Panc1 (cell line): Measurements from ENCODE around the gene KCNE3. TPM values are rescaled to one million over a fixed set of nuclear protein-coding genes. Genes with fewer than 3 reads are reported as not detected.

Experiments
- ATAC-seq: fragments of 200-7000 bp; cut with Tn5 transposase; 2 replicates; pipeline ENCODE4 v1.9.1; 2020; ENCODE audit warnings: mild to moderate bottlenecking, moderate library complexity
- BruUV-seq: library from RNA; stranded (reverse); fragments of 400-500 nt; replicated peaks from 2 replicates; lab custom pipeline; 2021; lab: Mats Ljungman, UMichigan
- CTCF ChIA-PET: fragments of 300-600 bp; sonication (Branson Sonifier 250); formaldehyde crosslinking; loops from one replicate; lab custom pipeline; 2022; ENCODE audit warnings: antibody characterized with exemption; lab: Charles Lee
- POLR2A ChIA-PET: fragments of 300-600 bp; sonication (Branson Sonifier 250); formaldehyde crosslinking; loops from one replicate; lab custom pipeline; 2022; ENCODE audit warnings: antibody characterized with exemption; lab: Charles Lee
- DNase-seq: peaks from one replicate; pipeline ENCODE4 v3.0.0-alpha.2; 2010; ENCODE audit warnings: low read depth, low spot score
- H3K27ac ChIP-seq: 2 replicates; pipeline ENCODE4 v1.5.1; 2011; ENCODE audit warnings: mild to moderate bottlenecking, low read length, inconsistent platforms
- H3K27me3 ChIP-seq: fragments of 200-500 bp; sonication (Bioruptor generic); 2 replicates; pipeline ENCODE4 v1.6.0; 2014; ENCODE audit warnings: low read length, inconsistent platforms; ENCODE audit not compliant: control insufficient read depth, insufficient read depth
- H3K36me3 ChIP-seq: fragments of 200-500 bp; sonication (Bioruptor generic); 2 replicates; pipeline ENCODE4 v1.5.1; 2014; ENCODE audit warnings: inconsistent platforms, mild to moderate bottlenecking, low read length, moderate library complexity; ENCODE audit not compliant: control insufficient read depth, insufficient read depth
- H3K4me1 ChIP-seq: 2 replicates; pipeline ENCODE4 v1.5.1; 2011; ENCODE audit warnings: inconsistent platforms, mild to moderate bottlenecking, low read length, moderate library complexity; ENCODE audit not compliant: control insufficient read depth, insufficient read depth
- H3K4me3 ChIP-seq, 2 experiments: 2 replicates each; pipeline ENCODE4 v1.5.1; 2011 to 2012; ENCODE audit warnings: low read depth in 2 of 2, low read length in 2 of 2, mild to moderate bottlenecking in 2 of 2, inconsistent platforms in 1 of 2, moderate library complexity in 1 of 2
- H3K9me3 ChIP-seq: fragments of 200-500 bp; sonication (Bioruptor generic); 2 replicates; pipeline ENCODE4 v1.5.1; 2014; ENCODE audit warnings: low read depth, mild to moderate bottlenecking, inconsistent platforms, low read length, moderate library complexity; ENCODE audit not compliant: control insufficient read depth, insufficient read depth
- CTCF ChIP-seq: fragments of 450-650 bp; IDR thresholded peaks from 2 replicates; pipeline ENCODE4 v1.5.1; 2017; ENCODE audit warnings: mild to moderate bottlenecking
- POLR2AphosphoS5 ChIP-seq: IDR thresholded peaks from 2 replicates; pipeline ENCODE4 v1.6.1; 2012; ENCODE audit warnings: mild to moderate bottlenecking, low read depth, low read length, moderate library complexity
- REST ChIP-seq, 2 experiments: IDR thresholded peaks; 2 replicates each; pipeline ENCODE4 v1.6.1; 2011 to 2012; ENCODE audit warnings: low read depth in 2 of 2, control low read depth in 1 of 2, low read length in 1 of 2, mild to moderate bottlenecking in 1 of 2, moderate library complexity in 1 of 2; ENCODE audit not compliant: insufficient read depth in 1 of 2
- SIN3A ChIP-seq: IDR thresholded peaks from 2 replicates; pipeline ENCODE4 v1.6.1; 2012; ENCODE audit warnings: low read depth, mild to moderate bottlenecking, low read length, moderate library complexity, borderline replicate concordance; ENCODE audit not compliant: insufficient read depth
- TCF7L2 ChIP-seq: IDR thresholded peaks from 2 replicates; pipeline ENCODE4 v1.6.1; 2011; ENCODE audit warnings: mild to moderate bottlenecking, low read depth, low read length, inconsistent platforms
- in situ Hi-C: cut with HindIII; loops from 2 replicates; pipeline ENCODE4 v1.10.0; 2016; ENCODE audit warnings: low sequenced_read_pairs, low pct_unique_long_range_greater_than_20kb
- intact Hi-C: fragments of 100-400 bp; cut with micrococcal nuclease; formaldehyde crosslinking; loops from one replicate; pipeline ENCODE4 v1.10.0; 2022; ENCODE audit not compliant: unreplicated experiment
- total RNA-seq: library from RNA; stranded (reverse); gene quantifications from one replicate; pipeline ENCODE4 v1.2.1, GENCODE V29; 2021; ENCODE audit not compliant: unreplicated experiment

Gene KCNE3
- total RNA-seq, 1 experiment from 2014 or later, result 0.15 TPM

GRCh38 chr11:74492084-74492483 lies 24.7 kb upstream of the KCNE3 start:
- in situ Hi-C loops, result no loop called here
- CTCF ChIA-PET, result no interaction called here
- POLR2A ChIA-PET, result no interaction called here

GRCh38 chr11:74490941-74491340 lies 23.6 kb upstream of the KCNE3 start:
- peaks cover 9% of the 10 kb centered on the region for H3K4me1 ChIP-seq
- DNase-seq (no peak), ATAC-seq (no peak)
- H3K36me3 ChIP-seq, result no peaks in the 10 kb centered on the region
- TF ChIP-seq TCF7L2 (no peak), SIN3A (no peak), CTCF (no peak), POLR2AphosphoS5 (no peak), REST (IDR thresholded peaks at IDR 0.05; ENCODE audit: insufficient read depth in 1 of 2, low read depth in 2 of 2, low read length in 1 of 2) (no peak)
- in situ Hi-C loops (no loop called here), intact Hi-C loops (no loop called here)
- H3K27me3 ChIP-seq, result no peaks in the 10 kb centered on the region; the same call in 1 of the 2 replicates
- H3K4me3 ChIP-seq, result no peak overlapping the region
- CTCF ChIA-PET, result no interaction called here
- no peaks in the 10 kb centered on the region for H3K9me3 ChIP-seq
- no TSS peak for BruUV-seq
- H3K27ac ChIP-seq, result no peak overlapping the region
- POLR2A ChIA-PET, result no interaction called here

More at GRCh38 chr11:74492084-74492483, 24.7 kb upstream of the KCNE3 start:
- Histone ChIP-seq H3K27ac (peak overlapping the region; percentile 58), H3K9me3 (no peaks in the 10 kb centered on the region), H3K4me3 (peak overlapping the region; percentile 80 to 84; a peak in 3 of 4 replicates), H3K27me3 (no peaks in the 10 kb centered on the region), H3K4me1 (peaks cover 9% of the 10 kb centered on the region), H3K36me3 (no peaks in the 10 kb centered on the region)
- ATAC-seq, result no peak
- BruUV-seq, result TSS peak; percentile 82
- no peak for DNase-seq
- TF ChIP-seq CTCF (no peak), REST (IDR thresholded peaks at IDR 0.05; ENCODE audit: insufficient read depth in 1 of 2, low read depth in 2 of 2, low read length in 1 of 2) (no peak)
- intact Hi-C loops, result no loop called here
